Nephron progenitor cell (in vitro differentiated cells): ENCODE measurements around the gene TGFBRAP1.

ENCODE experiments used
- DNase-seq: peaks from one replicate; pipeline ENCODE4 v3.0.0; 2021
- H3K27ac Mint-ChIP-seq: 2 replicates; pipeline ENCODE4 v1.8.0; 2021; ENCODE audit warnings: mild to moderate bottlenecking, moderate library complexity, mixed read lengths
- H3K27me3 Mint-ChIP-seq: 2 replicates; pipeline ENCODE4 v1.8.0; 2021; ENCODE audit warnings: mild to moderate bottlenecking, low read depth, mixed read lengths; ENCODE audit not compliant: poor library complexity
- H3K36me3 Mint-ChIP-seq: 2 replicates; pipeline ENCODE4 v1.8.0; 2021; ENCODE audit warnings: low read depth, mixed read lengths
- H3K4me1 Mint-ChIP-seq: 2 replicates; pipeline ENCODE4 v1.8.0; 2021; ENCODE audit warnings: mixed read lengths
- H3K4me3 Mint-ChIP-seq: 2 replicates; pipeline ENCODE4 v1.8.0; 2021; ENCODE audit warnings: mild to moderate bottlenecking, moderate library complexity, mixed read lengths
- H3K9me3 Mint-ChIP-seq: 2 replicates; pipeline ENCODE4 v1.8.0; 2021; ENCODE audit warnings: mild to moderate bottlenecking, moderate library complexity, mixed read lengths
- CTCF ChIP-seq: fragments of 200-600 bp; sonication (generic); IDR thresholded peaks from 2 replicates; pipeline ENCODE4 v1.5.0; 2021; ENCODE audit warnings: antibody characterized with exemption

TGFBRAP1 gene

GRCh38 chr2:105361102-105361889 lies 31.8 kb upstream of the TGFBRAP1 start:
- TF ChIP-seq CTCF = no peak
- Mint-ChIP-seq H3K27ac (peak overlapping the region; percentile 20), H3K4me1 (no peaks in the 10 kb centered on the region), H3K9me3 (peaks cover 15% of the 10 kb centered on the region), H3K27me3 (peaks cover 3% of the 10 kb centered on the region), H3K36me3 (peaks cover 58% of the 10 kb centered on the region), H3K4me3 (no peak overlapping the region)
- DNase-seq = no peak

- Mint-ChIP-seq H3K27ac (no peak overlapping the region), H3K36me3 (peaks cover 72% of the 10 kb centered on the region), H3K4me1 (no peaks in the 10 kb centered on the region), H3K4me3 (no peak overlapping the region), H3K9me3 (peaks cover 17% of the 10 kb centered on the region), H3K27me3 (peaks cover 3% of the 10 kb centered on the region)
- DNase-seq = no peak
- no peak for TF ChIP-seq CTCF
Measured at GRCh38 chr2:105358593-105358992, 29.1 kb upstream of the TGFBRAP1 start.

GRCh38 chr2:105357122-105357521 lies 27.6 kb upstream of the TGFBRAP1 start:
- Mint-ChIP-seq H3K27ac (no peak overlapping the region), H3K27me3 (no peaks in the 10 kb centered on the region), H3K36me3 (peaks cover 84% of the 10 kb centered on the region), H3K4me3 (no peak overlapping the region), H3K4me1 (no peaks in the 10 kb centered on the region), H3K9me3 (peaks cover 17% of the 10 kb centered on the region)
- no peak for DNase-seq
- no peak for TF ChIP-seq CTCF

- H3K4me1 Mint-ChIP-seq = no peaks in the 10 kb centered on the region
- TF ChIP-seq CTCF = peak; percentile 28
- DNase-seq = no peak
- no peak overlapping the region for H3K4me3 Mint-ChIP-seq
- no peaks in the 10 kb centered on the region for H3K9me3 Mint-ChIP-seq
- H3K27me3 Mint-ChIP-seq = no peaks in the 10 kb centered on the region
- no peak overlapping the region for H3K27ac Mint-ChIP-seq
- peaks cover 39% of the 10 kb centered on the region for H3K36me3 Mint-ChIP-seq
Measured at GRCh38 chr2:105344704-105345345, 15.3 kb upstream of the TGFBRAP1 start.

GRCh38 chr2:105339414-105339813 lies 9.9 kb upstream of the TGFBRAP1 start:
- no peaks in the 10 kb centered on the region for H3K9me3 Mint-ChIP-seq
- TF ChIP-seq CTCF = no peak
- H3K27me3 Mint-ChIP-seq = no peaks in the 10 kb centered on the region
- peak overlapping the region; percentile 96 for H3K4me3 Mint-ChIP-seq
- H3K4me1 Mint-ChIP-seq = peaks cover 31% of the 10 kb centered on the region
- no peak for DNase-seq
- H3K27ac Mint-ChIP-seq = no peak overlapping the region
- H3K36me3 Mint-ChIP-seq = peaks cover 22% of the 10 kb centered on the region
